Activated gamma-delta T cell treated with Interleukin-2 at 50 U/mL for 16 hours (primary cell): ENCODE measurements around the gene P2RX7.

Source experiments
- DNase-seq: peaks from one replicate; pipeline ENCODE4 v3.0.0-alpha.2; 2020

P2RX7 gene

DNA sequence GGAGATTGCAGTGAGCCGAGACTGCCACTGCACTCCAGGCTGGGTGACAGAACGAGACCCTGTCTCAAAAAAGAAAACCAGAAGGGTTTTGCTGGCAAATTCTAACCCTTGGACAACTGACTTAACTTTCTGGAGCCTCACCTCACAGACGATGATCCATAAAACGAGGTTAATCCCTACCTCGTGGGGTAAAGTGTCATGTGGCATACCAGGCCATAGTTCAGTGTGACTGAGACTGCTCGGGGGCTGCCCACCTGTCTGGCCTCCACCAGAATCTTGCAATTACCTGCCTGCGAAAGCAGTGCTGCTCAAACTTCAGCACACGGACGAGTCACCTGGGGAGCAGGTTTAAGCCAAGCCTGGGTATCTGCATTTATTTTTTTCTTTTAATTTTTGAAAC lies 104.1 kb downstream of the P2RX7 start:
- no peak for DNase-seq

GRCh38 chr12:121237415-121237814 lies 104.7 kb downstream of the P2RX7 start:
- DNase-seq = no peak
